ENCODE data around the gene LRCOL1.

GRCh38 chr12:132570635-132571034 lies 39.7 kb downstream of the LRCOL1 start:
- TF ChIP-seq ZNF629 (tag by site-specific recombination; IDR thresholded peaks at IDR 0.05), result no peak
- no peak for TF ChIP-seq INSM2 (tag by site-specific recombination; IDR thresholded peaks at IDR 0.05)
- TF ChIP-seq CTCF (tag by site-specific recombination; IDR thresholded peaks at IDR 0.05), result no peak
